Kidney (tissue), 14 donors: Measurements from ENCODE around the gene CST3. TPM values are rescaled to one million over a fixed set of nuclear protein-coding genes. Genes with fewer than 3 reads are reported as not detected.
A peak's percentile ranks its signal among the peaks of the same experiment; 100 is the strongest.
"Not testable (repeated sequence)": the region's sequence is repeated elsewhere in the genome, so short reads cannot be mapped to it uniquely, and the experiment has no call there.

Experiments
- DNase-seq, 5 donors: peaks; one replicate each; pipeline ENCODE4 v3.0.0-alpha.2; 2013 to 2020
- FAIRE-seq: peaks from 2 replicates; lab custom pipeline; 2012; peaks lifted over from hg19 to GRCh38; lab: Jason Lieb, UNC
- H3K27ac ChIP-seq, 2 donors: one replicate each; pipeline ENCODE4 v1.7.0; 2013; ENCODE audit warnings: low read depth in 2 of 2, low read length in 2 of 2, inconsistent platforms in 1 of 2
- H3K27me3 ChIP-seq: one replicate; pipeline ENCODE4 v1.7.1; 2013; ENCODE audit warnings: low read length, inconsistent platforms; ENCODE audit not compliant: control insufficient read depth, insufficient read depth
- H3K36me3 ChIP-seq, 3 donors: one replicate each; pipeline versions ENCODE4 v1.7.0 to v1.7.1; 2013; ENCODE audit warnings: low read length in 3 of 3, control low read depth in 1 of 3, inconsistent platforms in 1 of 3; ENCODE audit not compliant: insufficient read depth in 3 of 3, control insufficient read depth in 2 of 3
- H3K4me1 ChIP-seq, 3 donors: one replicate each; pipeline versions ENCODE4 v1.7.0 to v1.7.1; 2013; ENCODE audit warnings: low read length in 3 of 3, inconsistent platforms in 1 of 3, low read depth in 1 of 3; ENCODE audit not compliant: control insufficient read depth in 2 of 3, insufficient read depth in 2 of 3
- H3K4me3 ChIP-seq, 3 donors: one replicate each; pipeline versions ENCODE4 v1.7.0 to v1.8.1; 2013; ENCODE audit warnings: low read length in 3 of 3, control low read depth in 1 of 3, inconsistent platforms in 1 of 3
- H3K9ac ChIP-seq, 3 donors: one replicate each; pipeline versions ENCODE4 v1.7.0 to v1.7.1; 2013; ENCODE audit warnings: low read length in 3 of 3, control low read depth in 1 of 3, inconsistent platforms in 1 of 3
- H3K9me3 ChIP-seq, 3 donors: one replicate each; pipeline versions ENCODE4 v1.7.0 to v1.7.1; 2013; ENCODE audit warnings: low read length in 3 of 3, control low read depth in 1 of 3, inconsistent platforms in 1 of 3; ENCODE audit not compliant: control insufficient read depth in 2 of 3, insufficient read depth in 1 of 3
- intact Hi-C: fragments of 100-400 bp; cut with DNase I; formaldehyde crosslinking; loops from one replicate; pipeline ENCODE4 v1.11.1; 2022
- polyA plus RNA-seq: library from polyadenylated mRNA; stranded (reverse); fragments of 350-450 nt; fragmentation: Illumina TruSeq; extraction: RNeasy Lipid Tissue Mini Kit (QIAGEN cat#74804); gene quantifications from one replicate; pipeline ENCODE4 v1.2.3, GENCODE V29; 2014; ENCODE audit warnings: low read depth, low replicate concordance; ENCODE audit not compliant: insufficient read depth
- total RNA-seq: library from RNA; stranded (reverse); fragmentation: NEBNext Ultra II Directional; extraction: Animal tissue kit (Norgen Biotek cat#: 25700); gene quantifications from one replicate; pipeline ENCODE4 v1.2.1, GENCODE V29; 2021
- TF ChIP-seq, protein P1 (sequence below): IDR thresholded peaks from 3 replicates; pipeline ENCODE4 v1.5.1; 2012; ENCODE audit warnings: mild to moderate bottlenecking, moderate library complexity, borderline replicate concordance; ENCODE audit not compliant: insufficient read depth; ENCODE audit errors: extremely low read depth
- donor health status: control.
- donor health status: control.
- donor health status: control.
- donor health status: control.
- donor health status: control.
- donor health status: DM: yes; HTN: yes; CAD: no.
- donor health status: Normal renal cell carcinoma (clear cell type).

The CST3 gene
- total and polyA plus RNA-seq, 2 donors from 2014 or later: 852 to 942 TPM

GRCh38 chr20:23661002-23661429 is 23.3 kb upstream of the CST3 start:
- no peak for FAIRE-seq
- no peak overlapping the region for H3K9ac ChIP-seq
- H3K9me3 ChIP-seq: peaks cover 0 to 3% (median 0%) of the 10 kb centered on the region in 3 donors
- TF ChIP-seq, protein P1, sequence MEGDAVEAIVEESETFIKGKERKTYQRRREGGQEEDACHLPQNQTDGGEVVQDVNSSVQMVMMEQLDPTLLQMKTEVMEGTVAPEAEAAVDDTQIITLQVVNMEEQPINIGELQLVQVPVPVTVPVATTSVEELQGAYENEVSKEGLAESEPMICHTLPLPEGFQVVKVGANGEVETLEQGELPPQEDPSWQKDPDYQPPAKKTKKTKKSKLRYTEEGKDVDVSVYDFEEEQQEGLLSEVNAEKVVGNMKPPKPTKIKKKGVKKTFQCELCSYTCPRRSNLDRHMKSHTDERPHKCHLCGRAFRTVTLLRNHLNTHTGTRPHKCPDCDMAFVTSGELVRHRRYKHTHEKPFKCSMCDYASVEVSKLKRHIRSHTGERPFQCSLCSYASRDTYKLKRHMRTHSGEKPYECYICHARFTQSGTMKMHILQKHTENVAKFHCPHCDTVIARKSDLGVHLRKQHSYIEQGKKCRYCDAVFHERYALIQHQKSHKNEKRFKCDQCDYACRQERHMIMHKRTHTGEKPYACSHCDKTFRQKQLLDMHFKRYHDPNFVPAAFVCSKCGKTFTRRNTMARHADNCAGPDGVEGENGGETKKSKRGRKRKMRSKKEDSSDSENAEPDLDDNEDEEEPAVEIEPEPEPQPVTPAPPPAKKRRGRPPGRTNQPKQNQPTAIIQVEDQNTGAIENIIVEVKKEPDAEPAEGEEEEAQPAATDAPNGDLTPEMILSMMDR: no peak
- H3K36me3 ChIP-seq: peaks cover 0 to 2% (median 0%) of the 10 kb centered on the region in 3 donors
- DNase-seq: no peak
- H3K27ac ChIP-seq: no peak overlapping the region
- intact Hi-C loops: no loop called here
- no peaks in the 10 kb centered on the region for H3K27me3 ChIP-seq
- H3K4me3 ChIP-seq: no peak overlapping the region
- peaks cover 7 to 10% (median 7%) of the 10 kb centered on the region in 3 donors for H3K4me1 ChIP-seq

DNA sequence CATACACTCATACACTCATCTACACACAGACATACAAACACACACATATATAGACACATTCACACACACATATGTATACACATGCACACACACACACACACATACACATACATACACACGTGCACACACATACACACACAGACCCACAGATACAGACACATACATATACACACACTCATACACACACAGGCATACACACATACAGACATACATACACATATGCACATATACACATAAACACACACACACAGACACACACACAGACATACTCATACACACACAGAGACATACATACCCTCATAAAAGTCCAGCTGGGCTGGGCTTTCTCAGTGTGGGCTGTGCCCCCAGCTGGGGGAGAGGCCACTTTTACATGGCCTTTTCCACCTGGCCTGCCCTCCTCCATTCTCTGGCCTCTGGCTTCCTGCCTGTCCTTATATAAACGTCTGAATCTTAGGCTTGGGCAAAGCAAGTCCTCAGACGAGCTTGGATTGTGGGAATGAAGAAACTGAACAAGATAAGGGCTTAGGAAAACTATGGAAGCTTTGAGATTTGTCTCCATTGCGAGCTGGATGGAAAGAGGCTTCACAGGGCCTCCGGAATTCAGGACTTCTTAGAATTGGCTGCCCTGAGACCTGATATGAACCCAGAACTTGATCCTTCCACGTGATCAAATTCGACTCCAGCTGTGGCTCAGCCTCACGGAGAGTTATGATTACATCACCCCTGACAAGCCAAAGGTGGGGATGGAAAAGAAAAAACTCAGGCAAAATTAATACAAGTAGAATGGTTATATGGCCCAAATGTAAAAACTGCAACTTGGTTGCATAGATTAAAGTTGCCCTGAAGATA is 22.5 kb upstream of the CST3 start:
- intact Hi-C loops: no loop called here
- DNase-seq (peak in 1 of 5 donors; percentile 21), FAIRE-seq (no peak)
- Histone ChIP-seq H3K27ac (no peak overlapping the region), H3K4me1 (peaks cover 7 to 10% (median 8%) of the 10 kb centered on the region in 3 donors), H3K9ac (peak overlapping the region in 1 of 3 donors; percentile 15), H3K36me3 (peaks cover 0 to 2% (median 0%) of the 10 kb centered on the region in 3 donors), H3K9me3 (peaks cover 0 to 3% (median 0%) of the 10 kb centered on the region in 3 donors), H3K4me3 (peak overlapping the region in 1 of 3 donors; percentile 16), H3K27me3 (no peaks in the 10 kb centered on the region)
- TF ChIP-seq, protein P1: no peak

- H3K27me3 ChIP-seq, H3K4me1 ChIP-seq, intact Hi-C loops, H3K4me3 ChIP-seq, H3K27ac ChIP-seq, DNase-seq, H3K36me3 ChIP-seq, FAIRE-seq, H3K9me3 ChIP-seq: not testable (repeated sequence)
- H3K9ac ChIP-seq: peak overlapping the region in 1 of 3 donors; percentile 15
Observed at GRCh38 chr20:23659610-23659988, 21.8 kb upstream of the CST3 start.

- Histone ChIP-seq H3K4me1 (peaks cover 7 to 10% (median 8%) of the 10 kb centered on the region in 3 donors), H3K4me3 (no peak overlapping the region), H3K27me3 (no peaks in the 10 kb centered on the region), H3K9me3 (peaks cover 0 to 3% (median 0%) of the 10 kb centered on the region in 3 donors), H3K9ac (no peak overlapping the region), H3K36me3 (peaks cover 0 to 2% (median 0%) of the 10 kb centered on the region in 3 donors), H3K27ac (no peak overlapping the region)
- TF ChIP-seq, protein P1: no peak
- peak; percentile 21 for FAIRE-seq
- intact Hi-C loops: no loop called here
- DNase-seq: peak in 3 of 5 donors; percentile 28 to 53 (median 48)
Observed at GRCh38 chr20:23658989-23659609, 21.3 kb upstream of the CST3 start.
